GM12873 (cell line): Measurements from ENCODE around the gene RNF13.

ENCODE experiments used
- TF ChIP-seq, protein P1 (sequence below): IDR thresholded peaks from 2 replicates; pipeline ENCODE4 v1.5.1; 2012; ENCODE audit warnings: low read depth, mild to moderate bottlenecking, moderate library complexity, low read length, control low read depth; ENCODE audit not compliant: insufficient read depth; ENCODE audit errors: missing control alignments

The RNF13 gene, protein sequence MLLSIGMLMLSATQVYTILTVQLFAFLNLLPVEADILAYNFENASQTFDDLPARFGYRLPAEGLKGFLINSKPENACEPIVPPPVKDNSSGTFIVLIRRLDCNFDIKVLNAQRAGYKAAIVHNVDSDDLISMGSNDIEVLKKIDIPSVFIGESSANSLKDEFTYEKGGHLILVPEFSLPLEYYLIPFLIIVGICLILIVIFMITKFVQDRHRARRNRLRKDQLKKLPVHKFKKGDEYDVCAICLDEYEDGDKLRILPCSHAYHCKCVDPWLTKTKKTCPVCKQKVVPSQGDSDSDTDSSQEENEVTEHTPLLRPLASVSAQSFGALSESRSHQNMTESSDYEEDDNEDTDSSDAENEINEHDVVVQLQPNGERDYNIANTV

DNA sequence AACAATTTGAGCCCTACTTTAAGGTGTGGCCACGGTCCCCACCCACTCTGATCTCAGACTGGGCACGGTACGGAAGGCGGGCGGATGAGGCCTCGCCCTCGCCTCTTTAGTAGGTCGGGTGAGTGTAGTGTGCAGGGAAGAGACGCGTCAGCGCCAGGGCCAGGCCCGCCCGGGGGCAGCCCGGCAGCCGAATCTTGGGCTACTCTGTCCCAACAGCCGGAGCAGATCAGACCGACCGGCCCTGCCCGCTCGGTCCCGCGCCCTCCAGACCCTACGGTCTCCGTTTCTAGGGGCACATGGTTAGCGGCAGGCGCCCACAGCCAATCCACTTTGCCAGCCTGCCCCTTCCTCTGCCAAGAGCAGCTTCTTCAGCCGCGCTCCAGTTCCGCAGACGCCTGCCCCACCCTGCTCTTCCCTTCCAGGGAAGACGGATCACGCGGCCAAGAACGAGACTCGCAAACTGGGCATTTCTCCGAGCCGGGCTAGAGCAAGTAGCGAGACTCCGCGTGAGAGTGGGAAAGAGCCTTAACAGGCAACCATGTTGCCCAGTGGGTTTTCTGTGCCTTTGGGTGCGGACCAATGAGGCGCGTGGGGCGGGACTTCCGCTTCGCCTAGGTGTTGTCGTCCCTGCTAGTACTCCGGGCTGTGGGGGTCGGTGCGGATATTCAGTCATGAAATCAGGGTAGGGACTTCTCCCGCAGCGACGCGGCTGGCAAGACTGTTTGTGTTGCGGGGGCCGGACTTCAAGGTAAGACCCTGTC lies at the start of gene RNF13:
Gene RNF13 (plus strand): TSS at position 610 of the 761 bp plus-strand sequence. CDS start 32,812 bp downstream, outside the sequence.
- TF ChIP-seq, protein P1, sequence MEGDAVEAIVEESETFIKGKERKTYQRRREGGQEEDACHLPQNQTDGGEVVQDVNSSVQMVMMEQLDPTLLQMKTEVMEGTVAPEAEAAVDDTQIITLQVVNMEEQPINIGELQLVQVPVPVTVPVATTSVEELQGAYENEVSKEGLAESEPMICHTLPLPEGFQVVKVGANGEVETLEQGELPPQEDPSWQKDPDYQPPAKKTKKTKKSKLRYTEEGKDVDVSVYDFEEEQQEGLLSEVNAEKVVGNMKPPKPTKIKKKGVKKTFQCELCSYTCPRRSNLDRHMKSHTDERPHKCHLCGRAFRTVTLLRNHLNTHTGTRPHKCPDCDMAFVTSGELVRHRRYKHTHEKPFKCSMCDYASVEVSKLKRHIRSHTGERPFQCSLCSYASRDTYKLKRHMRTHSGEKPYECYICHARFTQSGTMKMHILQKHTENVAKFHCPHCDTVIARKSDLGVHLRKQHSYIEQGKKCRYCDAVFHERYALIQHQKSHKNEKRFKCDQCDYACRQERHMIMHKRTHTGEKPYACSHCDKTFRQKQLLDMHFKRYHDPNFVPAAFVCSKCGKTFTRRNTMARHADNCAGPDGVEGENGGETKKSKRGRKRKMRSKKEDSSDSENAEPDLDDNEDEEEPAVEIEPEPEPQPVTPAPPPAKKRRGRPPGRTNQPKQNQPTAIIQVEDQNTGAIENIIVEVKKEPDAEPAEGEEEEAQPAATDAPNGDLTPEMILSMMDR = no peak

DNA sequence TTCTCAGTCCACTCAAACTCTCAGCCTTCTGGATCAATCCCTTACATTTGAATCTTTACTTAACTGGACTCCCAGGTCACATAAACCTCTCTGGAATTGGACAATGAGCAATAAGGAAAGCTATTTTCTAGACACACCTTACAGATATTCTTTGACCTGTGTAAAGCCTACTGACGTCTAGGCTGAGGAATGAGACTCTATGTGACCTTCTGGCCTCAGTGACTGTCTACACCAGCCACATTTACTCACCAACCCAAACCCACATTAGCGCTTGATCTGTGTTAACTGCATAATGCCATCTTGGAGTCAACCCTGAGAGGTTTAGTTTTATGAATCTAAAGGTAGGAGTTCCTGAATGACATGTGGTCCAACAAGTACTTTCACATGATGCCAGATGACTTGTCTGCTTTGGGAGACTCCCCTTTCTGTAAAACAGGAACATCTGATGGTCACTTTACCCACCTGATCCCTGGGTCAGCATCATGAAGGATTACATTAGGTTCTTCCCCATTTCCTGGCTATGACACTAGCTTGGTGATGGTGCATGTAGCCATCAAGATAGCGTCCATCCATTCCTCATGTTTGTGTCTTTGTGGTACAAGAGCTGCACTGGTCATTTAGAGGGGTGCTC lies 49.3 kb upstream of the RNF13 start:
- TF ChIP-seq, protein P1 = no peak

DNA sequence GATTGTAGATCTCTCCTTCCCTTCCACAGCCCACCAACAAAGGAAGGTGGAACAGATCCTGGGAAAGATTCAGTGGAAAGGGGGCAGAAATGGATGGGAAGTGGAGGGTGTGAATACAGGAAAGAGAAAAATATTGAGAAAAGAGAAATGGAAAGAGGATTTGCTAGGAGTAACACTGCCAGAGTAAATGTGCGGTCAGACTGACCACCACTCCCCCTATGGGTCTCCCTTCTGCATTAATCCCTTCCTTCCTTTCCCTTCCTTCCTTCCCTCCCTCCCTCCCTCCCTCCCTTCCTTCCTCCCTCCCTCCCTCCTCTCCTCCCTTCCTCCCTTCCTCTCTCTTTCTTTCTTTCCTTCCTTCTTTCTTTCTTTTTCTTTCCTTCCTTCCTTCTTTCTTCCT lies 48.7 kb upstream of the RNF13 start:
- TF ChIP-seq, protein P1 = no peak

DNA sequence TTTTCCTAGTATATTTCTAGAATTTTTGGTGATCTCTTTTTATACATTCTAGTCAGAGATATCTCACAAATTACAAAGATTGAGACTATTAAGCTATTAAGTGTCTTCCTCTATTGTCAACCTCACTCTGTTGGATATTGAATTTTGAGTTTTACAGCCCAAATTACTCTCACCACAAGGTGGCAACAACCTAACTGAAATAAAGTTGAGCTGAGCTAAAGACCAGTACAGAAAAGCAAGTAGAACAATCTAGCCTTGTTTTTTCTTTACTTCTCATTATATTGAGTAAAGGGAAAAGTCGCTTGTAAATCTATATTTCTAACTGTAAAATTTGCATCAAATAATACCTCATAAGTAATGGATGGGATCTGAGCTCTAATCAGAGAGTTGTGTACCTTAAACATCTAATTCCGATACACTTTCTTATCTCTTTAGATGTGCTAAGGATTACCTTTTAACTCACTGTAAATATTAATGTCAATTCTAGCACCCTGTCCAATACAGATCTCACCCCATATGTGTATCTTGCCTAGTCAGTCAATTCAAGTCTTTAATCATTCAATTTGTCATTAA lies 47.2 kb upstream of the RNF13 start:
- TF ChIP-seq, protein P1 = peak; percentile 41

DNA sequence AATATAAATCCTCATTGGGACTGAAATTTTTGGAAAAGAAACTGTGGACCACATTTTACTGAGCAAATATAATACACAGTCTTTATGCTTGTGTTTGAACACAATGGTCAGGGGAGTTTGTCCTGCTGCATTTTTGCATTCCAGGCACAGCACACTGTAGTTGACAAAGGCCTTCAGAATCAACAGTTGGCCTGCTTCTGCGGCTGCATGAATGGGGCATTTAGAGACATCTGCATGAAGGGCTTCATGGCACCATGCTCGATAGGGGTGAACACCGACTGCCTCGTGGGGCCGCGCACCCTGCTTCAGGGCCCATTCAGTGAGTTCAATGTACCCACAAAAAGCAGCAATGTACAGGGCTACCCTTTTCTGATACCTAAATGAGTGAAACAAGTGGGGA lies 45.3 kb upstream of the RNF13 start:
- TF ChIP-seq, protein P1 = no peak

DNA sequence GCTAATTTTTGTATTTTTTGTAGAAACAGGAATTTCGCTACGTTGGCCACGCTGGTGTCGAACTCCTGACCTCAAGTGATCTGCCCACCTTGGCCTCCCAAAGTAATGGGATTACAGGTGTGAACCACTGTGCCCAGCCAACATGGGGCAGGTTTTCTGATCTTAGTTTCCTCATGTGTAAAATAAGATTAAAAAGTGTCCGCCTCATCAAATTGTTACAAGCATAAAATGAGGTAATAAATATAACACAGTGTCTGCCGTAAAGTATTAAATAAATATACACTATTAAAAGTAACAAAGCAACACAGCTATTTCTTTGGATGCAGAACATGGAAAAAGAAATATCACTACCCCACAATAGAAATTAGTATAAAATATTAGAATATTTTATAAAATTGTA lies 44.3 kb upstream of the RNF13 start:
- TF ChIP-seq, protein P1 = no peak
